GM21360 (cell line): ENCODE measurements around the gene SNORC.
"Not testable (repeated sequence)": the region's sequence is repeated elsewhere in the genome, so short reads cannot be mapped to it uniquely, and the experiment has no call there.

Experiments
- ATAC-seq: cut with Tn5 transposase; IDR thresholded peaks from one replicate; pipeline ENCODE4 v1.9.1; 2021; ENCODE audit warnings: mild to moderate bottlenecking, moderate library complexity; ENCODE audit not compliant: unreplicated experiment

Gene SNORC

DNA sequence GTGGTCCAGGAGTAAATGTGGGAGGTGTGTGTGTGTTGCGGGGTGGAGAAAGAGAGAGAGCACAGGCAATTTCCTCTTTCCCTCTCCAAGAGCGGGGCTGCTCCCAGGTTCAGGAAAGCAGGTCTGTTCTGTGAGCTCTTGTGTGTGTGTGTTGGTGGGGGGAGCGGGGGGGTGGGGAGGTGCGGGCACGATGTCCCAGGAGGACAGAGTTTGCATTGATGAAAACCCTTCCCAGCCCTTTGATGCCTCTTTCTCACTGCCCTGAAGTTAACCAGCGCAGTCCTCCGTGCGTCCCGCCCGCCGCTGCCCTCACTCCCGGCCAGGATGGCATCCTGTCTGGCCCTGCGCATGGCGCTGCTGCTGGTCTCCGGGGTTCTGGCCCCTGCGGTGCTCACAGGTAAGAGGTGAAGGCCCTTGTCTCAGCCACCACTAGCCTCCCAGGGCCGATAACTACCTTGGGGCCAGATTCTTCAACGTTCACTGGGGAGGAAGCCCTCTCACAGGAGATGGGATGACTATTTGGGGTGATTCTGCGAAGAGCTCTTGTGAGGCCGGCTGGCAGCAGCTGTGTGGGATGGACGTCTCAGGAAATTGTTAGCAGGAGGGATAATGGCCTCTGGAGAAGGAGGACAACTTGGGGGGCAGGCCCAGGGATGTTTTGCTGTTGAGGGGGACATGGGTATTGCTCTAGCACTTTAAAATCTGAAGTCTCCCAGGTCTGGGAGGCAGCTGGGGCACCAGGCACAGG, at the start of gene SNORC:
SNORC (plus strand) TSS at position 247 of the 748 bp plus-strand sequence; CDS start at position 325, 78 bp downstream.
- no peak for ATAC-seq

GRCh38 chr2:232829988-232830387, 40.1 kb upstream of the SNORC start:
- no peak for ATAC-seq

- no peak for ATAC-seq
Observed at GRCh38 chr2:232831496-232831895, 38.6 kb upstream of the SNORC start.

DNA sequence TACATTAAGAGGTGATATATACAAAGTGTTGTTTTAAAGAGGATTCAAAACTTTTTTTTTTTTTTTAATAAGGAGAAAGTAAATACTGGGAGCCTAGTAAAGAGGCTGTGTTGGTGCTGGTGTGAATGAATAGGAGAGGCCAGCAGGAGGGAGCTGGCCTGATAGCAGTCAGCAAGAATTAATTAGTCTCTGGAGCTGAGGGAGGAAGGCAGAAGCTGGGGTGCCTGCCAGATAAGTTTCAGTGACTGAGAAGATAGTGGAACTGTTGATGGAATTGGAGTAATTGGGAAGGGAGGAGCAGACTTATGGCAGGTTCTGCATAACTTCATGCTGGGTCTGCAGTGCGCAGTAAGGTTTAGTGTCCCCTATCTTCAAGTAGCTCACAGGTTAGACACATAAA, 36.2 kb upstream of the SNORC start:
- ATAC-seq, result no peak

DNA sequence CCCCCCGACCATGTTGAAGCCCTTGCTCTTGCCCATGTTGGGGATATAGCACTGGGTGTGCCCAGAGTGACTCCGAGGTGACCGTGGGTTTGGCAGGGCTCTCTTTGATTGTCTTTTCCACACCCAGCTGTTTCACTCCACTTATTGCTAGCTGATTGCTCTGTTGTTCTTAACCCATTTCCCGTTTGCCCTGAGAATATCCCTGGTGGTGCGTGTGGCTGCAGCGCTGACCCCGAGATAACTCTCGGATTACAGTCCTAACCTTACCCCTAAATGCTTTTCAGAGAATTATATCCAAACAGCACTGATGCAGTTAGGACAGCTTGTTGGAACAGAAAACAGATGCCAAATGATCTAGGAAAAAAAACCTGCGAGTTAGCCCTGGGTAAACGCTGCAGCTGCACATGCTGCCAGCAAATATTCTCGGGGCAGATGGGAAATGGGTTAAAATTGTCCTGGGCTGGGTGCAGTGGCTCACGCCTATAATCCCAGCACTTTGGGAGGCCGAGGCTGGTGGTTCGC, 34.3 kb upstream of the SNORC start:
- ATAC-seq, result no peak

DNA sequence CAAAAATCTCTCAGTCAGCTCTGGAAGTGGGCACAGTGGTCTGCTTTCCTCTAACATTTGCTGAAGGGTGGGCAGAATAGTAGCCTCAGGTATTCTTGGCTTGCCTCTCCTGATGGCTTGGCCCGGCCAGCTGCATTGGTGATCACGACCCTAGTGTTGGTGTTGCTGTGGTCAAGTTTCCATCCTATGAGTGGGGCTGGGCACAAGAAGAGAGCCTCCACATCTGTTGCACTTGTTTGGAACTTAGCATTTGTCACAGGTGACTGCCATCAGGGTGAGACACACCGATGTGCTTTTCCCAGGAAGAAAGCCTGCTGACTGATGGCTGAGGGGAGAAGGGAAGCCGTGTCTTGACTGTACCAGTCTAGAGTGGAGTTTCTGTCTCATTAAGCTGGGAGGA, 33.1 kb upstream of the SNORC start:
- no peak for ATAC-seq

GRCh38 chr2:232838406-232838874, 31.6 kb upstream of the SNORC start:
- ATAC-seq, result peak; percentile 46

DNA sequence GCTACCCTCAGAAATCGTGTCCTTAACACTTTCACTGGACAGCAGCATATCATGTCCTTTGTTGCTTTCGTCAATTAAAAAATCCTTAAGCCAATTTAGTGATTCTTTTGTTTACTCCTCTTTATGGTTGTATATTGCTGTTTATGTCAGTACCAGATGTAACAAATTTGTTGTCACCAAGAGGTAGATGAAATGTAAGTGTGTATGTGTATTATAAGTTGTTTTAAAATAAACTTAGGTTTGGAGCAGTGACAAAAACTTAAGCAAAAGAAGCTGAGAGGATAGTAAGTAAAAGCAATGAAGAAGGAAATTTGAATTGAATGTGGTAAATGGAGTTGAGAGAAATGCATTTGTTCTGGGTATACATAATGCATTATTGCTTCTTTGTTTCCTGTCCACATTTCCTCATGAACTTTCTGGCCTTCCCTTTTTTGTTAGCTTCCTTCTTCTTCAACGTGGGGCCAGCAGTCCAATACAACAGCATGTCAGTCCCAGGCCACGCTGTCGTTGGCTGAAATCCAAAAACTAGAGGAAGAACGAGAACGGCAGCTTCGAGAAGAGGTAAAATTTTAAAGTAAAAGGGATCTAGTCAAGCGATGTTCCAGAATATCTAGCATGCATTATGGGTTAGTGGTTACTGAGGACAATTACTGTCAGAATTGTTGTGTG, 30.5 kb upstream of the SNORC start:
- ATAC-seq, result no peak

GRCh38 chr2:232842689-232843088, 27.4 kb upstream of the SNORC start:
- no peak for ATAC-seq

GRCh38 chr2:232843834-232844233, 26.2 kb upstream of the SNORC start:
- ATAC-seq, result no peak

DNA sequence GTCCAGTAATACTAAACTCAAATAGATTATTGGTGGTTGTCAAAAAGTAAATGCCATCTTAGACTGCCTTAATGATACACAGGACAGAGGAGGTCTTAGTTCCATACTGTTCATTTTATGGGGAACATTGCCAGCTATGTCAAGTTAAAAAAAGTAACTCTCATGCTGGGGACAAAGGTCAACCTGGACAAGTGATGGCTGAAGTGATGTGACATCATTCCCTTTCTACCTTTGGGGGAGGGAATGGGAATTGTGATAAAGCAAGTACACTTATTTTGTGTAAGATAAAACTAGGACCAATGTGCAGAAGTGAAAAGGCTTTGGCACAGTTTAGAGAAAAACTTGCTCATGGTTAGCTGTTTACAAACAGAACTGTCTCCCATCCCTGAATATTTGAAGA, 24.0 kb upstream of the SNORC start:
- no peak for ATAC-seq

DNA sequence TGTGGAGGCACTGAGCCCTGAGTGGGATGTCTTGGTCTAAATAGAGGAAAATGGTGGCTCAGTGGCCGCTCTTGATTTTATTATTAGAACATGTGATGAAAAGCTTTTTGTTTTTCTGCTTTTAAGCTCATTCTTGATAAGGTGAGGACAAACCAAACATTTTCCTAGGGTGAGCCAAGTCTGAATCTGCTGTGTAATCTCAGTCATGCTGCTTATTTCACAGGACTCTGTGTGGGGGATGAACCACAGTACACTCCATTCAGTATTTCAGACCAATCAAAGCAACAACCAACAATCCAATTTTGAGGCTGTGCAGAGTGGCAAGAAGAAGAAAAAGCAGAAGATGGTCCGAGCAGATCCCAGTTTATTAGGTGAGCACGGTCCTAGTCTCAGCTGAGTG, 20.0 kb upstream of the SNORC start:
- ATAC-seq, result no peak

DNA sequence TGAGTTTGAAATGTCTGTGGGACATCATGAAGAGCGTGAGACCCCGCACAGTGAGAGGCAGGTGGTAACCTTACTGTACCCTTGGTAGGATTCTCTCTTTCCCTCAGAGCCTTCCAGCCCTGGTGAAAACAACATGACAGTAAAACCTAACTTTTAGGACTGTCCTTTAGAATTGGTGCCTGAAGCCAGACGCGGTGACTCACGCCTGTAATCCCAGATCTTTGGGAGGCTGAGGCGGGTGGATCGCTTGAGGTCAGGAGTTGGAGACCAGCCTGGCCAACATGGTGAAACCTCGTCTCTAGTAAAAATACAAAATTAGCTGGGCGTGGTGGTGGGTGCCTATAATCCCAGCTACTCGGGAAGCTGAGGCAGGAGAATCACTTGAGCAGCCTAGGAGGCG, 18.0 kb upstream of the SNORC start:
- not testable (repeated sequence) for ATAC-seq

- no peak for ATAC-seq
Observed at GRCh38 chr2:232852676-232853075, 17.4 kb upstream of the SNORC start.

- no peak for ATAC-seq
Observed at GRCh38 chr2:232854082-232854481, 16.0 kb upstream of the SNORC start.

DNA sequence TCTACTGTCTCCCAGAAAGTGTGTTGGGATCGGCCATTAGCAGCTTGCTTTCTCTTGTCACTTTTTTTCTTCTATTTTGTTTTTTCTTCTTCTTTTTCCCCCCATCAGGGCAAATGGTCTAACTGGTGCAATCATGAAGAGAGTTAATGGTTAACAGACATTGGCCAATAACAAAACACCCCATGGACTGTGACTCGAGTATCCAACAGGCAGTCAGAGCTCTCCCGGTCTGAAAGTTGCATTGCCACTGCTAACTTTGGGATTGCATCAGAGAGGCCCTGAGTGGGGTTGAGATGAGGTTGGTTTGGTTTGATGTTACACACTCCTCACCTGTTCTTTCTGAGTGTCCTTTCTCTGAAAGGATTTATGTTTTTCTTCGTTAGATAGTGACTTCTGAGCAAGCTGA, 12.9 kb upstream of the SNORC start:
- ATAC-seq, result no peak

DNA sequence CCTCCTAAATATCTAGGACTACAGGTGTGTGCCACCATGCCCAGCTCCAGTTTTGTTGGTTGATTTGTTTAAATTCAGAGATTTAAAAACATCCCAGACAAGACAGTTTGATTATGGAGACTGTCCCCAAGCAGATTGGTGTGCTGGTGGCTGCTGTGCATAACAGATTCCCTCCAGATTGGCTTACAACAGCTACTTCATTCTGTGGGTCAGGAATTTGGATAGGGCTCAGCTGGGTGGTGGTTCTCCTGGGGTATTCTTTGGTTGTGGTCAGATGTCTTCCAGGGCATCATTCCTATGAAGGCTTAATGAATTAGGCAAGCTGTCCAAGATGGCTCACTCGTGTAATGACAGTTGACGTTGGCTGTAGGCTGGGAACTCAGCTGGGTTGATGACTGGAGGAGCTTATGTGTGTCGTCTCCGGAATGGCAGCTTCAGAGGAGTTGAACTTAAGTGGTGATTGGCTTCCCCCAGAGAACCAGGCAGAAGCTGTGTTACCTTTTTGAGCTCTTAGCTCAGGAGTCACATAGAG, 10.6 kb upstream of the SNORC start:
- no peak for ATAC-seq

DNA sequence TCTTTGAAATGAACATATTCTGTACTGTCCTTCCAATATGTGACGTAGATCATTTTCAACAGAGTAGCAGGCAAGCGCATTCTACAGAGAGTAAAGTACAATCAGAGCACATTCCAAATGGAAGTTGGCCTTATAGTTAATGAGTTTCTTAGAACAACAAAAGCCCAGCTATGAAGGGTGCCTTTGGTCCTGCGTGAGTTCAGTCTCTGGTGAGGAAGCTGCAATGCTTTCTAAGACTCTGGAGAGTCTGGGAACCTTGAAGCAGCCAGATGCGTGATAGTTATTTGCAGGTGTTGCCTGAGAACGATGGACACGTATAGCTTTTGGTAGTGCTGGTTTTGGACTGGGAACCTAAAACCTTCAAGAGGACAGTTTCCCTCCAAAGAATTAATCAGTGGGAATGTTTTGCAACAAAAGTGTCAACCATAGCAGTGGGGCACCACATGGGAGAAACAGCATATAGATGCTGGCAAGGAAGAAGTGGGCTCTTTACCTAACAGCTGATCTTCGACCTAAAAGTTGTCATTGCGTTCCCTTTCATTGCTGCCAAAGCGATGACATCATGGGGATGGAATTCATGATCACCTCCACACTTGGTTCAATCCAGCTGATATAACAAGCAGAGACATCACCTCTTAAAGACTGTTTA, 9.3 kb upstream of the SNORC start:
- ATAC-seq, result no peak

DNA sequence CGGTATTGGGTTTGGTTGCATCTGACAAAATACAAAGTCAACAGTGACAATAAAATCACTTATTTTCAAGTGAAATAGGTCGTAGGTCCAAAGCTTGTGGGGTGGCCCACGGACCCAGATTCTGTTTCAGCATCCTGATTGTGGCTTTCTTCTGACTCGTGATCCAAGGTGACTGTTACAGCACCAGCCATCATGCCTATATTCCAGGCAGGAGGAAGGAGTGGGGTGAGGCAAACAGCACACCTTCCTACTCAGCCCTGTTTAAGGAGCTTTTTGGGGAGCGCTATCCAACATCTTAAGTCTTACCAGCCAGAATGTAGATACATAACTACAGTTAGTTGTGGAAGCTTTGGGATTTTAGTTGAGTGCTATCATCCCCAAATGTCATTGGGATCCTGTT, 8.7 kb upstream of the SNORC start:
- ATAC-seq, result no peak

- no peak for ATAC-seq
Observed at GRCh38 chr2:232863996-232864395, 6.1 kb upstream of the SNORC start.

GRCh38 chr2:232865165-232865564, 4.9 kb upstream of the SNORC start:
- ATAC-seq, result no peak
